DMS153 treated with DMSO at 0.1 percent for 48 hours (cell line): Measurements from ENCODE around the gene NNT.
A peak's percentile ranks its signal among the peaks of the same experiment; 100 is the strongest.
"Not testable (repeated sequence)": the region's sequence is repeated elsewhere in the genome, so short reads cannot be mapped to it uniquely, and the experiment has no call there.

Source experiments
- DNase-seq: peaks from one replicate; lab custom pipeline; 2025; ENCODE audit not compliant: unreplicated experiment; lab: John Stamatoyannopoulos, UW

The NNT gene

DNA sequence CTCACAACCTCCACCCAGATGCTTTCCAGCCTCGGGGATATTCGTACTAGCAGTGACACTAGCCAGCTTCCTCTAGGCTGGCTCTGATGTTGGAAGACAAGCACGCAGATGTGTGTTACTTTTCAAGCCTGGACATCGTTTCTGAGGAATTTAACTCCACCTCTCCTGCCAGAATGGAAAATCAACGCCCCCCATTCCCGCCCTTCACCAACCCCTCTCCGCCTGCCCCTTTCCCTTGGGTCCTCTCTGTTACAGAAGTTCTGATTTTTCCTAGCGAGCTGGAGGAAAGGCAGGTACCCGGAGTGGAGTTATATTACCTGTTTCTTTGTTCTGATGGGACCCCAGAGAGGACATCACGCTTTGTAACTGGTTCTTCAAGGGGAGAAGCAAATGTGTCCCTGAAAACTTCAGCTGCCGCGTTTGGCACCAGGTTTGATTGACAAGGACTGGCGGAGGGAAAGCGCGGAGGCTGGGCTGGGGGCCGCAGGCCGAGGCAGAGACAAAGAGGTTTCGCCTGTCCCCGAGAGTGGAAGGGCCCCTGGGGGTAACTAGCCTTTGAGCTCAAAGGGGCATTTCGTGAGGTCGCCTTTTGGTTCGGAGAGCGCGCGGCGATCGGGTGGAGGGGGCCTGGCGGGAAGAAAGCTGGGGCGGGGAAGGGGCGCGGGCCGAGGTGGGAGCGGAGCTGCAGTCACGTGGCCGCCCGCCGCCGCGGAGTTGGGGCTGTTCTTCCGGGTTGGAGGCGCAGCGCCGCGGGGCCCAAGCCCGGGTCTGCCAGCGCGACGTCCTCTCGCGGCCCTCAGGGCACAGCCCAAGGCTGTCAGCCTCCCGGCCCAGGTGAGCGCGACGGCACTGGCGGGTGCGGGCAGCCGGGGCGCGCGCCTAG lies at the start of gene NNT:
Gene NNT, plus strand, starts transcription at position 720 of the 883 bp plus-strand sequence. CDS start 6,016 bp downstream, outside the sequence.
- peak; percentile 80 for DNase-seq

DNA sequence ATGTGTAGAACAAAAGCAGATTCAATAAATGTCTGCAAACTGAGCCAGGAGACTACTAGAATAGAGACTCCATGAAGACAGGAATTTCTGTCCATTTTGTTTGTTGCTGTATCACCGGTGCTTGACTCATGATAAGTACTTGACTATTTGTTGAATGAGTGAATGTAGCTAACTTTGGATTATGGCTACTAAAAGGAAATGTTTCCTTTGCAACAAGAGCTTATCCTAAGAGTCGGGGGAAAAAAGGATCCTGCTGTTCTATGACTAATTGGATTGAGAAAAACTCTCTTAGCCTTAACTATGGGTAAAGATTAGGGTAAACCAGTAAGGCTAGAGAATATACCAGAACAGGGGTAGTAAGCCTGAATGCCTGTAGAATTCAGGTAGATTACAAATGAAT lies 49.6 kb upstream of the NNT start:
- DNase-seq = no peak

DNA sequence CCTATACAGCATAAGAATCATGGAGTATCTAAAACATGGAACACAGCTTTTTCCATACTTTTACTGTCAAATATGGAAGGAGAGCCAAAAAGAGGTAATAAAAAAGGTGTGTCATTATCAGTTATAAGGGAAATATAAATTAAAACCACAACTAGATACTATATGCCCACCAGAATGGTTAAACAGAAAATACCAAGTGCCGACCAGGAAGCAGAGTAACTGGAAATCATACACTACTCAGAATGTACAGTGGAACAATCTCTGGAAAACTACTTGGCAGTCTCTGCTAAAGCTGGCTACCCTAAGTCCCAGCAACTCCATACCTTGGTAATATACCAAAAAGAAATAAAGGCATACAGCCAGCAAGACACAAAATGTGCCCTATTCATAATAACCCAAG lies 48.5 kb upstream of the NNT start:
- DNase-seq = no peak

DNA sequence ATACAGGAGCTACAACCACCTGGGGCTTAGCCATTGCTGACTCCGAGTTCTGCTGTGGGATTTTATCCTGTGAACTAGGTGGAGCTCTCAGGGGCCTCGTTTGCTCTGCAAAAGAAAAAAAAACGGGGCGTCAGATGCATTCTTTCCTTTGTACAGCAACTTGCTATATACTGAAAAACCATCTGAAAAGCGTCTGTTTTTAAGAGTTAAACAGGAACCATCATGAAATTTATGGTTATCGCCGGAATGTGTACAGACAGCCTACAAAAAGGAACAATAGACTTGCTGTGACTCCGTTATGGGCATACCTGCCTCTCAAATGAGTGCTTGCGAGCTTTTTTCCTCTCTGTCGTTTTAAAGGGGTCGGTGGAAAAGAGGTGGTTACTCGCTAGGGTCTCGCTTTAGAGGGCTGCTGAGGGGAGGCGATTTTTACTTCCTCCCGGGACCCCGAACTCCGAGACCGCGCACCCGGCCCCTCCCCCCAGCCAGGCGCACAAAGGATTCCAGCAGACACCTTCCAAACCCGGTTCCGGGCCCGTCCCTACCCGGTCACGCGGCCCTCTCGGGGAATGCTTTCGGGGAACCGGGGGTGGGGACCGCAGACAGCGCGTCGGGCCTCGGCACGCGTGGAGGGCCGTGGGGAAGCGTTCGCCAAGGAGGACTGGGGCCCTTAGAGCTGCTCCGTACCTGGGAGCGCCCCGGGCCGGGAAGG lies 46.9 kb upstream of the NNT start:
- DNase-seq = peak; percentile 29

DNA sequence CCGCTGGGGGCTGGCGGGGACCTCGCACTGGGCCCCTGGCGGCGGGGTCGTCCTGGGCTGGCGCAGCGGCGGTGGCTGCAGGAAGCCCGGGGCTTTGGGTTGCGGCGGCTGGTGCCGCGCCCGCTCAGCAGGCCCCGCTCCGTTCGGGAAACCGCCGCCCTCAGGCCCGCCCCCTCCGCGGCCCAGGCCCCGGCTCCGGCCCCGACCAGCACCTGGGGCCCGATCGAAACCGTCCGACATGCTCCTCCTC lies 46.4 kb upstream of the NNT start:
- not testable (repeated sequence) for DNase-seq

DNA sequence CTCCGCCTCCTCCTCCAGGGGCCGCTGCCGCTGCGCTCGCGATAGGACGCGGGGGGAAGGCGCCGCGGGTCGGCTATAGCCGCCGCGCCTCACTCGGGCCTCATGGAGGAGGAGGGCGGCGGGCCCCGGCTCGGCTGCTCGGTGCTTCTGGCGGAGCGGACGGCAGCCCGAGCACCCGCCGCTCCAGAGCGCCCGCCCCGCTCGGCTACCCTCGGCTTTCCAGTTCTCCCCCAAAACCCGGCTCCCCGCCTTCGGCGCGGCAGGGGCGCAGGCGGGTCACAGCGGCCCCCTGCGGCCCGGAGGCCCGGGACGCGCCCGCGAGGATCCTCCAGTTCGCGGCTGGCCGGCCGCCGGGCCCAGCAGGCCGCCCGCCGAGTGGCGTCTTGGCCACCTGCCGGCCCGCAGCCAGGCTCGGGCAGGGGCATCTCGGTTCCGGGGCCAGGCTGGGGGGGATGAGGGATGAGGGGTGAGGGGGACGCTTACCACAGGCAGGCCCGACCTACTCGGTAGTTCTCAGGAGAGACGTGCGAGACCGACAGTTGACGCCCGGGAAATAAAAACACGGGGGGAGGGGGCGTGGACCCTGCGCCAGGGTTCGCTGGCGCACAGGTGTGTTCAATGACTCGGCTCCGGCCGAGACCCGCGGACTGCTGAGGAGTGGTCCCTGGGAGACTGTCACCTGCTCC lies 46.0 kb upstream of the NNT start, which contains the start of gene PAIP1:
Gene PAIP1, minus strand, starts transcription at position 221 of the 686 bp plus-strand sequence. CDS start 231 bp downstream, outside the sequence.
- DNase-seq = peak; percentile 88

DNA sequence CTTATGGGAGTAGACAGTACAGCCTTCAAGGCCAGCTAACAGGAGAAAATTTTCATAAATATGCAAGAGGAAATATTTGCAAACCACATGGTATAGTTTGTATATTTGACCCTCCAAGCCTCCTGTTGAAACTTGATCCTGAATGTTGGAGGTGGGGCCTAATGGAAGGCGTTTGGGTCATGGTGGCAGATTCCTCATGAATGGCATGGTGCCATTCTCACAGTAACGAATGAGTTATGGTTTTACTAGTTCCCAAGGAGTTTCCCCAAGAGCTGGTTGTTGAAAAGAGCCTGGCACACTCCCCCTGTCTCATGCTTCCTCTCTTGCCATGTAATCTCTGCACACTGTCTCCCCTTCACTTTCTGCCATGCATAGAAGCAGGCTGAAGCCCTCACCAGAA lies 42.9 kb upstream of the NNT start:
- DNase-seq = no peak

DNA sequence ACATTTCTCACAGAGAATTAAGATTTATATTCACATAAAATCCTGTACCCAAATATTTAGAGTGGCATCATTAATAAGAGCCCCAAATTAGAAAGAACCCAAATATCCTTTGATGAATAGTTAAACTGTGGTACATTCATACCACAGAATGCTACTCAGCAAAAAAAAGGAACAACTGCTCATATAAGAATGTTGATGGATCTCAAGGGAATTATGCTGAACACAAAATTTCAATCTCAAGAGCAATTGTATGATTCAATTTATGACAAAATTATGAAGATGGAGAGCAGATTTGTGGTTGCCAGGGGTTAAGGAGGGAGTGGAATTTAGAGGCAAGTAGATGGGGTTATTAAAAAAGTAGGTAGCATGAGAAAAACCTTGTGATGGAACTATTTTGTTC lies 41.6 kb upstream of the NNT start:
- DNase-seq = no peak

DNA sequence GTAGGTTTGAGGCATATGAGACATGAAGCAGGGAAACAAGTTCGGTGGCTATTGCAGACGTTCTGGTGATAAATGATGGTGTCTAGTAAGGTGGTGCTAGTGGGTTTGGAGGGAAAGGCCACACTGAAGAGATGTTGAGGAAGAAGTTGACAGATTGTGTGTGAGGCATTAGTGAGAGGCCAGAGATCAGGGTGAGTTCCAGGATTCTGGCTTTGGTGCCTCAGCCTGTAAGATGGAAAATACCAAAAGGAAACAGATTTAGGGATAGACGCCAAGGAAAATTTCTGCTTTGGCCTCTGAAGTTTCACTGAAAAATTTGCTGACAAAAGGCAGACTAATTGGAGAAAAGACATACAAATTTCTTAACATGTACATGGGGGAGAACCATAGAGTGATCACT lies 39.7 kb upstream of the NNT start:
- no peak for DNase-seq

DNA sequence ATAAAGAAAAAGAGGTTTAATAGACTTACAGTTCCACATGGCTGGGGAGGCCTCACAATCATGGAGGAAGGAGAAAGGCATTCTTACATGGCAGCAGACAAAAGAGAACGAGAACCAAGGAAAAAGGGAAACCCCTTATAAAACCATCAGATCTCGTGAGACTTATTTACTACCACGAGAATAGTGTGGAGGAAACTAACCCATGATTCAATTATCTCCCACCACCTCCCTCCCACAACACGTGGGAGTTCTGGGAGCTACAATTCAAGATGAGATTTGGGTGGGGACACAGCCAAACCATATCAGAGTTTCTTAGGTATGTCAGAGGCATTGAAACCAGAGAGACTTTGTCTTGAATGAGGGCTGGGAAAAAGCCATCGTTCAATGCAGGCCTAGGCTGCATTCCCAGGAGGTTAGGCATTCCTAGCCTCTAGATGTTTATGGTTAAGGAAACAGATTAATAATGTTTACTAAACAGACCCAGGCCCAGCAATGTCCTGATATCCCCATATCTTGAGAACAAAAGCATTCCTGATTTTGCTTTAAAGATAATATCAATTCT lies 38.6 kb upstream of the NNT start:
- DNase-seq = no peak

DNA sequence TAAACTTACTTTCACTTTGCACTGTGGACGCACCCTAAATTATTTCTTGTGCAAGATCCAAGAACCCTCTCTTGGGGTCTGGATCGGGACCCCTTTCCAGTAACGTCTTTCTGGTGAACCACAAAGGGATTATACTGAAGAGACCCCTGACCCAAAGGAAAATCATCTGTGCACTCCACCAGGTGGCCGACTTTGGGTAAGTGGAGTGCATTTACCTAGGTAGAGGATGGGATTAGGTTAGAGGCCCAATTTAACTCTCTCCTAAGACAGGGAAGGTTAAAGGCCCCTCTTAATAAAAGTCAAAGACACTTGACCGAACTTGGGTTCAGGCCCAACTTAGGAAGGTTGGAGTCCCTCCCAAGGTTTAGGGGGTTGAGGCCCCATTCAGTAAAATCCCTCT lies 37.9 kb upstream of the NNT start:
- no peak for DNase-seq

DNA sequence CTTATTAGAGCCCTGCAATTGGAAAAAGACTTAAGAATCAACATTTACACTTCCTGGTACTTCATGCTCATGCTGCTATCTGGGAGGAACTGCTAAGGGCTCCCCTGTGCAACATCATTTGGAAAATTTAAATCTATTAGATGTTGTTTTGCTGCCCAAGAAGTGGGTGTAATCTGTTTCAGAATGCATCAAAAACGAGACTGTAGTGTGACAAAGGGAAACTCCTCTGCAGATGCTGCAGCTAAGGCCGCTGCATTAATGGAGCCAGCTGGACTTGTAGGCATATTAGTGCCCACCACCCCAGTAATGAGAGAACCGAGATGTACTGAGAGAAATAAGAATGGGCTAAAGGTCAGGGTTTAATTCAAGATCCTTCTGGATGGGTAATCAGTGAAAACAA lies 35.0 kb upstream of the NNT start:
- no peak for DNase-seq

DNA sequence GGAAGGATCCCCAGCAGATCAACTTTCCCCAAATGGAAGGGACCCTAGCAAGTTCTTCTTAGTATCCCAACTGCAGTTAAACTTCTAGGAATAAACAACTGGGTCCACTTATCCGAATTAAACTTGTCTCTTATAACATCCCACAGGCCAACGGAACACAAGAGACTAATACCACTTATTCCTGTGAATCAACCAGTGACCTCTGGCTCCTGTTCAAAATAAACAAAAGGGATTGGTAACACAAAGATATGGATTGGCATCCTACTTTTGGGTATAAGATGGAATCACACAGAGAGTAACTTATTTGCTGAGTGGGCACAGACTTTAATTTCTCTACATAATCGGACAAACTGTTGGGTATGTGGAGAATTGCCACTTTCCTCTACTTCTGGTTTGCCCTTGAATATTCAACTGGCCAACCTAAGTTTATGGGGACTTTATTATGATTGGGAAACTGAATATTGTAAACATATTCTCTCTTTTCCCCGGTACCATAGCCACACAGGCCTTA lies 33.7 kb upstream of the NNT start:
- DNase-seq = no peak

DNA sequence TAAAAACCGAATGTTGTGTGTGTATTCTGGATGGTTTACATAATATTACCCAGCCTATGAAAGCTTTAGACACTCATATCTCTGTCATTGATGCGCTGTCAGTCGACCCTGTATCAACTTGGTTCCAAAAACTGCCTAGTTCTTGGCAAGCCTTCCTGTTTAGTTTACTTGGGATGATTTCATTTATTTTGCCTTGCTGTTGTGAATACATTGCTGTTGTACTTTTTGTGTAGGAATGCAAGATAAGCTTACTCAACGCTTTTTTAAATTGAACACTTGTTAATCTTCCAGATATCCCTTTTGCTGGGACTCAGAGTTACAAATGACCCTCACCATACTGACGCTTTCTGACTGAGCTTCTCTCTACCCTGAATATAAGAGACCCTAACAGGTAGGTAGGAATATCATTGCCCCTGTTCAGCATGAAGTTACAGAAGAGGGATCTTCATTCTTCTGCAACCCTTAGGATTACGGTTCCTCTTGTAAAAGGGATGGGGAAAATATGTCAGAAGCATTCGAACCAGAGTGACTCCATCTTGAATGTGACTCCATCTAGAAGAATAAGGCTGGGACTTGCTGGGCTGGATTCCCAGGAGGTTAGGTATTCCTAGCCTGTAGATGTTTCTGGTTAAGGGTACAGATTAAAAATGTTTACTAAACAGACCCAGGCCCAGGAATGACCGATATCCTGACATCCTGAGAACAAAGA lies 32.4 kb upstream of the NNT start:
- DNase-seq = no peak

DNA sequence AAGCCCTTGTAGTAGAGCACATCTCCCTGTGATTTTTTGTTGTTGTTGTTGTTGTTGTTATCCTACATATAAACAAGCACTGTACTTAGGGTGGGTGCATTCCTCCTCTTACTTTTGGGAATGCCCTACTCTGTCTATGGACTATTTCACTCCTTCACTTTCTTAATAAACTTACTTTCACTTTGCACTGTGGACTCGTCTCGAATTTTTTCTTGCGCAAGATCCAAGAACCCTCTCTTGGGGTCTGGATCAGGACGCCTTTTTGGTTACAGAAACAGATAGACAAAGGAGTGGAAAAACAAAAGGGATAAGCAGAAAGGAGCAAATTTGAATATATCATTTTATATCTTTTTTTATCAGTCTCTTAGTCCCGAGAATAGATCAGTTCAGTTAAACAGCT lies 31.7 kb upstream of the NNT start:
- no peak for DNase-seq

DNA sequence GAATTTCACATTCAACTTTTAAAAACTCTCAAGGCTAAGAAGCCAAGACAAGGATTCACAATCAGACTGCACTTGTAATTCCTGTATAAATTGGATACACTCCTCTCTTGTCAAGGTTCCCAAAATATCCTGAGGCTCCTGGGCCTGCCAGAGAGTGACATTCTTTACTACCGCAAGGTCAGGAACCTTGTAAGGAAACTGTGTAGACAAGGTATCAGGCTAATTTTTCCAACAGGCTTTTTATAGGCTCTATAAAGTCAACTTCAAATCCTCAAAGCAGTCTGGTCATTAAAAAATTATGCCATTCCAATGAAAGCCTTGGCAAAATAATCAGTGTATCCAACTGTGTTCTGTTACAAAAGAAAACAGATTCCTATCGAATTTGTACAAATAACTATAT lies 30.6 kb upstream of the NNT start:
- DNase-seq = no peak

DNA sequence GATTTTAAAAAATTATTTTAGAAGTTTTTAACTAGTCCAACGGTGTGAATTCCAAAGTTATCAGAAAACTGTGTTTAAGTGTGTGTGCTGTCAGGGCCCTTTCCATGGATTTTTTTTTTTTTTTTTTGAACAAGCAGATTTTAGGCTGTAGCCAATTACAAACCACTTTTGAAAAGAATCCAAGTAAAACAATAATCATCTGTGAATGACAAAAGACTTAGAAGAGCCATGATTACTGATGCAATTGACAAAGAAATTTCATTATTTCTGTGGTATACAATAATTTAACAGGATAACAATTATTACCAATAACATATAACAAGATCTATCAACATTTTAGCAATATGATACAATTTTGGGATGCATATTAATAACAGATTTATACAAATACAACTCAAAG lies 29.9 kb upstream of the NNT start:
- no peak for DNase-seq

DNA sequence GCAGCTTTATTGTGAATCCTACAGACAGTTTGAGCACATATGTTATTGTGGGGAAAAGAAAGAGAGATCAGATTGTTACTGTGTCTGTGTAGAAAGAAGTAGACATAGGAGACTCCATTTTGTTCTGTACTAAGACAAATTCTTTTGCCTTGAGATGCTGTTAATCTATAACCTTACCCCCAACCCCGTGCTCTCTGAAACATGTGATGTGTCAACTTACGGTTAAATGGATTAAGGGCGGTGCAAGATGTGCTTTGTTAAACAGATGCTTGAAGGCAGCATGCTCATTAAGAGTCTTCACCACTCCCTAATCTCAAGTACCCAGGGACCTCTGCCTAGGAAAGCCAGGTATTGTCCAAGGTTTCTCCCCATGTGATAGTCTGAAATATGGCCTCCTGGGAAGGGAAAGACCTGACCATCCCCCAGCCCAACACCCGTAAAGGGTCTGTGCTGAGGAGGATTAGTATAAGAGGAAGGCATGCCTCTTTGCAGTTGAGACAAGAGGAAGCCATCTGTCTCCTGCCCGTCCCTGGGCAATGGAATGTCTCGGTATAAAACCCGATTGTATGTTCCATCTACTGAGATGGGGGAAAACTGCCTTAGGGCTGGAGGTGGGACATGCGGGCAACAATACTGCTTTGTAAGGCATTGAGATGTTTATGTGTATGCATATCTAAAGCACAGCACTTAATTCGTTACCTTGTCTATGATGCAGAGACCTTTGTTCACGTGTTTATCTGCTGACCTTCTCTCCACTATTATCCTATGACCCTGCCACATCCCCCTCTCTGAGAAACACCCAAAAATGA lies 22.4 kb upstream of the NNT start:
- not testable (repeated sequence) for DNase-seq

DNA sequence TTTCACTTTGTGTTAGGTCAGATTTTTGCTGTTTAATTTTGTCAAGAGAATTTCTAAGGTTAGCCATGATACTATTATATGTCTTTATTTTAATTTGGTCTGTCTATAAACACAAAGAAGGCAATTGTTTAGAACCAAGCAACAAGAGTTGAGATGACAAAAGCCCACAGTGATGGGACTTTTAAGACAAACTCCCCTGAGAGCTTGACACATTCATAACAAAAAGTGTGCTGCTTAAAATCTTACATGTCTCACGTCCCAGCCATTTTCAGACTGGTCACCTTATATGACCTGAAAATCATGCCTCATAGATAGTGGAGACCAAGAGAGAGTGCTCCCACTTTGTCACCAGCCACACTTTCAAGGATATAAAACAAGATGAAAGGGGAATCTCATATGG lies 21.6 kb upstream of the NNT start:
- no peak for DNase-seq
